IMR-90 (cell line): ENCODE measurements around the gene DBNL. TPM values are rescaled to one million over a fixed set of nuclear protein-coding genes. Genes with fewer than 3 reads are reported as not detected.

ENCODE experiments used
- ATAC-seq: fragments of 200-7000 bp; cut with Tn5 transposase; 2 replicates; pipeline ENCODE4 v1.9.1; 2020; ENCODE audit warnings: low read depth, mild to moderate bottlenecking, moderate library complexity
- BruUV-seq: library from RNA; stranded (reverse); fragments of 400-500 nt; replicated peaks from 2 replicates; lab custom pipeline; 2021; lab: Mats Ljungman, UMichigan
- CTCF ChIA-PET: fragments of 300-600 bp; formaldehyde crosslinking; extraction: SDS; loops from one replicate; lab custom pipeline; 2021; ENCODE audit warnings: antibody characterized with exemption; lab: Yijun Ruan, JAX
- POLR2A ChIA-PET: fragments of 300-600 bp; sonication (Branson Sonifier 250); formaldehyde crosslinking; loops from one replicate; lab custom pipeline; 2022; ENCODE audit warnings: antibody characterized with exemption; ENCODE audit not compliant: unreplicated experiment; lab: Charles Lee
- DNase-seq: peaks from one replicate; pipeline ENCODE4 v3.0.0; 2013
- H2AFZ ChIP-seq: replicated peaks from 2 replicates; pipeline ENCODE3; 2013; ENCODE audit warnings: low read length, mild to moderate bottlenecking; ENCODE audit not compliant: poor library complexity
- H2AK5ac ChIP-seq: 2 replicates; pipeline ENCODE4 v1.6.1; 2013; ENCODE audit warnings: low read depth, low read length, inconsistent platforms
- H2AK9ac ChIP-seq: replicated peaks from 2 replicates; pipeline ENCODE3; 2013; ENCODE audit warnings: mild to moderate bottlenecking, low read depth, low read length, moderate library complexity; ENCODE audit not compliant: poor library complexity
- H2BK120ac ChIP-seq: 2 replicates; pipeline ENCODE4 v1.6.1; 2013; ENCODE audit warnings: low read depth, low read length, inconsistent platforms
- H2BK15ac ChIP-seq: 3 replicates; pipeline ENCODE4 v1.6.1; 2013; ENCODE audit warnings: low read depth, low read length, inconsistent platforms
- H2BK20ac ChIP-seq: 2 replicates; pipeline ENCODE4 v1.6.1; 2013; ENCODE audit warnings: low read depth, mild to moderate bottlenecking, inconsistent platforms, low read length, moderate library complexity
- H2BK5ac ChIP-seq: 2 replicates; pipeline ENCODE4 v1.6.1; 2013; ENCODE audit warnings: mild to moderate bottlenecking, low read depth, low read length, inconsistent platforms; ENCODE audit not compliant: poor library complexity, severe bottlenecking
- H3K14ac ChIP-seq: replicated peaks from 2 replicates; pipeline ENCODE4 v1.6.1; 2013; ENCODE audit warnings: low read depth, low read length, inconsistent platforms
- H3K18ac ChIP-seq: 2 replicates; pipeline ENCODE4 v1.6.1; 2013; ENCODE audit warnings: low read depth, low read length, control low read depth
- H3K23ac ChIP-seq: 2 replicates; pipeline ENCODE4 v1.6.1; 2013; ENCODE audit warnings: low read depth, low read length, inconsistent platforms
- H3K27ac ChIP-seq: 2 replicates; pipeline ENCODE4 v1.5.1; 2013; ENCODE audit warnings: mild to moderate bottlenecking, control low read depth, low read length; ENCODE audit not compliant: insufficient read depth
- H3K27me3 ChIP-seq: 2 replicates; pipeline ENCODE4 v1.6.1; 2013; ENCODE audit warnings: low read length; ENCODE audit not compliant: control insufficient read depth, insufficient read depth
- H3K36me3 ChIP-seq: 2 replicates; pipeline ENCODE4 v1.6.1; 2013; ENCODE audit warnings: low read length, mixed read lengths; ENCODE audit not compliant: control insufficient read depth, insufficient read depth
- H3K4ac ChIP-seq: 2 replicates; pipeline ENCODE4 v1.6.1; 2013; ENCODE audit warnings: low read depth, low read length, inconsistent platforms
- H3K4me1 ChIP-seq: 2 replicates; pipeline ENCODE4 v1.6.1; 2013; ENCODE audit warnings: low read length, mixed read lengths; ENCODE audit not compliant: control insufficient read depth, insufficient read depth
- H3K4me2 ChIP-seq: 2 replicates; pipeline ENCODE4 v1.6.1; 2013; ENCODE audit warnings: low read depth, mild to moderate bottlenecking, control low read depth, low read length, moderate library complexity
- H3K4me3 ChIP-seq: 2 replicates; pipeline ENCODE4 v1.5.1; 2013; ENCODE audit warnings: low read depth, mild to moderate bottlenecking, control low read depth, low read length, moderate library complexity; ENCODE audit not compliant: insufficient read depth
- H3K56ac ChIP-seq: 2 replicates; pipeline ENCODE4 v1.6.1; 2013; ENCODE audit warnings: low read length, inconsistent platforms; ENCODE audit not compliant: insufficient read depth; ENCODE audit errors: extremely low read depth
- H3K79me1 ChIP-seq, 2 experiments: 2 replicates each; pipeline ENCODE4 v1.6.1; 2013; ENCODE audit warnings: low read length in 2 of 2, inconsistent platforms in 1 of 2, low read depth in 1 of 2
- H3K9ac ChIP-seq: 2 replicates; pipeline ENCODE4 v1.6.1; 2013; ENCODE audit warnings: low read depth, low read length, control low read depth
- H3K9me1 ChIP-seq: 2 replicates; pipeline ENCODE4 v1.6.1; 2013; ENCODE audit warnings: low read length, inconsistent platforms; ENCODE audit not compliant: insufficient read depth
- H3K9me3 ChIP-seq: 2 replicates; pipeline ENCODE4 v1.6.1; 2013; ENCODE audit warnings: low read length; ENCODE audit not compliant: control insufficient read depth, insufficient read depth
- H4K20me1 ChIP-seq: 2 replicates; pipeline ENCODE4 v1.6.1; 2013; ENCODE audit warnings: low read length, inconsistent platforms; ENCODE audit not compliant: insufficient read depth
- H4K5ac ChIP-seq: 2 replicates; pipeline ENCODE4 v1.6.1; 2013; ENCODE audit warnings: mild to moderate bottlenecking, low read depth, low read length, control low read depth
- H4K8ac ChIP-seq, 2 experiments: 2 replicates each; pipeline ENCODE4 v1.6.1; 2013; ENCODE audit warnings: low read depth in 2 of 2, low read length in 2 of 2, control low read depth in 1 of 2, inconsistent platforms in 1 of 2
- H4K91ac ChIP-seq: 2 replicates; pipeline ENCODE4 v1.6.1; 2013; ENCODE audit warnings: low read depth, low read length, inconsistent platforms; ENCODE audit not compliant: insufficient read depth
- CEBPB ChIP-seq: IDR thresholded peaks from 2 replicates; pipeline ENCODE4 v1.6.1; 2012; ENCODE audit warnings: low read depth, low read length, improper control_type of control experiment
- RFX5 ChIP-seq: IDR thresholded peaks from 2 replicates; pipeline ENCODE4 v1.8.0; 2012; ENCODE audit warnings: low read depth, mild to moderate bottlenecking, low read length, moderate library complexity
- WGBS, 2 experiments: methylation state at CpG; one replicate each; pipeline versions ENCODE4 v1.1.5 to v1.1.7; 2013; ENCODE audit warnings: missing lambda C conversion rate in 2 of 2; ENCODE audit not compliant: insufficient read length in 1 of 2; ENCODE audit errors: extremely low coverage in 2 of 2; 5-methylcytosine and 5-hydroxymethylcytosine counted together
- dilution Hi-C: fragments of 300-500 bp; cut with HindIII; formaldehyde crosslinking; loops from one replicate; pipeline ENCODE4 v1.14.3; 2018; ENCODE audit warnings: low sequenced_read_pairs; ENCODE audit not compliant: unreplicated experiment
- in situ Hi-C: fragments of 300-500 bp; cut with MboI; formaldehyde crosslinking; loops from 3 replicates; pipeline ENCODE4 v1.14.3; 2019; ENCODE audit warnings: low sequenced_read_pairs, inconsistent platforms, mixed read lengths
- intact Hi-C: fragments of 100-400 bp; cut with micrococcal nuclease; formaldehyde crosslinking; loops from 2 replicates; pipeline ENCODE4 v1.10.0; 2022
- polyA plus RNA-seq, 3 experiments: library from polyadenylated mRNA; depleted of rRNA; stranded (reverse); fragments of >200 nt; gene quantifications; 2 replicates each; pipeline ENCODE4 v1.2.3, GENCODE V29; 2012; ENCODE audit warnings: low replicate concordance in 1 of 3
- total RNA-seq: library from RNA; depleted of rRNA; stranded (reverse); fragments of >200 nt; gene quantifications from 2 replicates; pipeline ENCODE4 v1.2.3, GENCODE V29; 2012

Gene DBNL
- total and polyA plus RNA-seq, 2 of the 4 experiments (the other 2 are of a cell fraction): 157 to 179 TPM

DNA sequence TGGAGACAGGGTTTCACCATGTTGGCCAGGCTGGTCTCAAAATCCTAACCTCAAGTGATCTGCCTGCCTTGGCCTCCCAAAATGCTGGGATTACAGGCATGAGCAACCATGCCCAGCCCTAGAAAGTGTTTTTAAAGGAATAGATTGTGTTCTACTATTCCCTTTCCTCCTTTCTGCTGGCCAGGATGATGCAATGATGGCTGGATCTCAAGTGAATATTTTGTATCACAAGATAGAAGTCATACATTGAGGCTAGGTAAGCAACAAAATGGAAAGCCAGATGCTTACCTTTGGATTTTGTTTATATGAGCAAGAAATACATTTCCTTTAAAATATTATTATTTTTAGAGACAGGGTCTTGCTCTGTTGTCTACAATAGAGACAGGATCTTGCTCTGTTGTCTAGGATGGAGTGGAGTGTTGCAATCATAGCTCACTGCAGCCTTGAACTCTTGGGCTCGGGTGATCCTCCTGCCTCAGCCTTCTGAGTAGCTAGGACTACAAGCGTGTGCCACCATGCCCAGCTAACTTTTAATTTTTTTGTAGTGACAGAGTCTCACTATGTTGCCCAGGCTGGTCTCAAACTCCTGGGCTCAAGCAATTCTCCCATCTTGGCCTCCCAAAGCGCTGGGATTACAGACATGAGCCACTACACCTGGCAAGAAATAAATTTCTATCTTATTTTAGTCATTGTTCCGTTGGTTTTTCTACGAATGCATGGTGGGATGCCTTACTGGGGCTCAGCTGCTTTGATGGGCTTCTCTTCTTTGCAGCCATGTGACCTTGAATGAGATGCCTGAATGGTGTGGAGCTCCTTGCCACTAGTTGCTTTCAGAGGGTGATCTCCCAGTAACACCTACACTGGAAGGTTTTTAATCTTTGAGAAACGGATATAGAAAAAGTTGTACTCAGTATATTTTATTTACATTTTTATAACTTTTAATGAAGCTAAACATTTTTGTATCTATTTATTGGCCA, 53.9 kb downstream of the DBNL start:
- H3K9me3 ChIP-seq: no peaks in the 10 kb centered on the region
- dilution Hi-C loops: no loop called here
- intact Hi-C loops: no loop called here
- no peaks in the 10 kb centered on the region for H3K27me3 ChIP-seq
- no peak overlapping the region; the same call in 1 of the 2 replicates for H4K91ac ChIP-seq
- no peak overlapping the region for H3K56ac ChIP-seq
- no peak overlapping the region for H2AK9ac ChIP-seq
- no peak overlapping the region for H2AFZ ChIP-seq
- no peak overlapping the region for H4K5ac ChIP-seq
- H3K36me3 ChIP-seq: no peaks in the 10 kb centered on the region
- TF ChIP-seq CEBPB (peak; percentile 52; the same call in 1 of the 2 replicates), RFX5 (no peak)
- H4K20me1 ChIP-seq: no peaks in the 10 kb centered on the region
- H3K9ac ChIP-seq: no peak overlapping the region
- no peak overlapping the region for H2BK5ac ChIP-seq
- H2BK120ac ChIP-seq: no peak overlapping the region
- H3K9me1 ChIP-seq: peaks cover 22% of the 10 kb centered on the region
- no peak overlapping the region for H3K27ac ChIP-seq
- H3K18ac ChIP-seq: no peak overlapping the region
- no peak overlapping the region for H3K4ac ChIP-seq
- ChIA-PET POLR2A (no interaction called here), CTCF (interaction anchor here (0.6 kb wide), 1 partner anchor 10 kb away, joined by 3 read pairs; no protein-coding TSS in a partner anchor)
- in situ Hi-C loops: no loop called here
- H3K4me1 ChIP-seq: peaks cover 24% of the 10 kb centered on the region
- H3K4me2 ChIP-seq: no peak overlapping the region
- ATAC-seq (no peak), DNase-seq (no peak)
- H3K4me3 ChIP-seq: no peak overlapping the region
- H3K23ac ChIP-seq: no peak overlapping the region
- no peak overlapping the region for H4K8ac ChIP-seq
- no peak overlapping the region for H2BK20ac ChIP-seq
- BruUV-seq: no TSS peak
- no peak overlapping the region for H3K14ac ChIP-seq
- no CpG with 5 or more reads among the region's 6 CpGs for WGBS, 2 experiments
- no peaks in the 10 kb centered on the region for H3K79me1 ChIP-seq
- H2AK5ac ChIP-seq: no peak overlapping the region
- H2BK15ac ChIP-seq: no peak overlapping the region
